ENCODE measurements around the gene C10orf120. TPM values are rescaled to one million over a fixed set of nuclear protein-coding genes. Genes with fewer than 3 reads are reported as not detected.

The C10orf120 gene
- total RNA-seq, 4 donors from 2014 or later, result not detected

DNA sequence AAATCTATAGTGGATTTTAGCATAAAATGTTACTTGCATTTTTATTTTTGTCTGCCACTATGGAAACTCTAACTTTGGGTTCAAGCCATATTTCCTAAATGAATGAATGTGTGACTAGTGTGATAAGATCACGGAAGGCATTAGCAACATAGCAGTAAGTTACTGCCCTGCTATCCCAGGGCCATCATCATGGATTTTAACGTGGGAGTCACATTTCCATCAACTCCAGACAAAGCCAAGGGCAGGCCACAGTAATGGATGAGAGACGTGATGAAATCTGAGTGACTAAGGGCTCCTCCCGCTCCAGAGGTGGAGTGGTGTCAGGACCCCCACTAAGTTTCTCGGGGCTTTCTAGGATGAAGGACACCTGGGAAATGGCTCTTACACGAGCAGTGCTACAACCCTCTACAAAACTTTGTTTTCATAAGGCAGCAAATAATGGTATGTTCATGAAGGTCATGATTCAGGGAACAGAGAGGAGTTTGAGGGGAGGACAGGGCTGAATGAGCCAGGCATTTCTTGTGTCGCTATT, 34.3 kb downstream of the C10orf120 start:
- Histone ChIP-seq H3K36me3 (no peaks in the 10 kb centered on the region), H3K9me3 (no peaks in the 10 kb centered on the region), H3K4me3 (no peak overlapping the region), H3K4me1 (no peaks in the 10 kb centered on the region), H3K27me3 (no peaks in the 10 kb centered on the region), H3K27ac (no peak overlapping the region)
- DNase-seq (ENCODE audit: low spot score in 2 of 2), result no peak
- WGBS, 2 donors, result 59 to 75% methylated on average over 7 of the region's 7 CpGs
- TF ChIP-seq POLR2A (IDR thresholded peaks at IDR 0.05) (no peak), EP300 (IDR thresholded peaks at IDR 0.05) (no peak)
- TF ChIP-seq, protein P1, sequence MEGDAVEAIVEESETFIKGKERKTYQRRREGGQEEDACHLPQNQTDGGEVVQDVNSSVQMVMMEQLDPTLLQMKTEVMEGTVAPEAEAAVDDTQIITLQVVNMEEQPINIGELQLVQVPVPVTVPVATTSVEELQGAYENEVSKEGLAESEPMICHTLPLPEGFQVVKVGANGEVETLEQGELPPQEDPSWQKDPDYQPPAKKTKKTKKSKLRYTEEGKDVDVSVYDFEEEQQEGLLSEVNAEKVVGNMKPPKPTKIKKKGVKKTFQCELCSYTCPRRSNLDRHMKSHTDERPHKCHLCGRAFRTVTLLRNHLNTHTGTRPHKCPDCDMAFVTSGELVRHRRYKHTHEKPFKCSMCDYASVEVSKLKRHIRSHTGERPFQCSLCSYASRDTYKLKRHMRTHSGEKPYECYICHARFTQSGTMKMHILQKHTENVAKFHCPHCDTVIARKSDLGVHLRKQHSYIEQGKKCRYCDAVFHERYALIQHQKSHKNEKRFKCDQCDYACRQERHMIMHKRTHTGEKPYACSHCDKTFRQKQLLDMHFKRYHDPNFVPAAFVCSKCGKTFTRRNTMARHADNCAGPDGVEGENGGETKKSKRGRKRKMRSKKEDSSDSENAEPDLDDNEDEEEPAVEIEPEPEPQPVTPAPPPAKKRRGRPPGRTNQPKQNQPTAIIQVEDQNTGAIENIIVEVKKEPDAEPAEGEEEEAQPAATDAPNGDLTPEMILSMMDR (IDR thresholded peaks at IDR 0.05), result no peak

DNA sequence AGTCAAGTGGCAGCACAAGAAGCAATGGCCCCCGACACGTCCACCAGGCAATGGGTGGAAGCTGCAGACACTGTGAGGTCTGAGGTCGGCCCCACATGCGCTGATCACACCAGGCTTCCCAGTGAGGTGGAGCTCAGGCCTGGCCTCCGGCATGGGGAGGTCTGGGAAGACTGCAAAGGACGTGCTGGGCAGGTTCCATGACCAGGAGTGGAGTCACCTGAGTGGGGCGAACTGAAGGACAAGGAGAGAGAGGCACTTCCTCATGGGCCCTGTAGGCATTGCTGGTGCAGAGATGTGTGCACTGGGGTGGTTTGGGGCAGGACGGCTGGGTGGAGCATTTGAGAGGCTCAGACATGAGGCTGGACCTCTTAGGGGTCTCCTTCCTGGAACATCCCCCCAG, 35.1 kb downstream of the C10orf120 start:
- H3K36me3 ChIP-seq, result no peaks in the 10 kb centered on the region
- 78 to 86% methylated on average over 7 to 8 of the region's 8 CpGs for WGBS, 2 donors
- H3K27me3 ChIP-seq, result no peaks in the 10 kb centered on the region
- H3K4me1 ChIP-seq, result no peaks in the 10 kb centered on the region
- TF ChIP-seq POLR2A (IDR thresholded peaks at IDR 0.05), result no peak
- TF ChIP-seq, protein P1 (IDR thresholded peaks at IDR 0.05), result no peak
- TF ChIP-seq EP300 (IDR thresholded peaks at IDR 0.05), result no peak
- no peak overlapping the region for H3K27ac ChIP-seq
- H3K4me3 ChIP-seq, result no peak overlapping the region
- no peak for DNase-seq (ENCODE audit: low spot score in 2 of 2)
- no peaks in the 10 kb centered on the region for H3K9me3 ChIP-seq

GRCh38 chr10:122663516-122664130, 36.0 kb downstream of the C10orf120 start:
- TF ChIP-seq, protein P1 (IDR thresholded peaks at IDR 0.05), result no peak
- WGBS, 2 donors, result 75 to 76% methylated on average over 5 of the region's 5 CpGs
- Histone ChIP-seq H3K4me1 (no peaks in the 10 kb centered on the region), H3K36me3 (no peaks in the 10 kb centered on the region), H3K4me3 (no peak overlapping the region), H3K9me3 (no peaks in the 10 kb centered on the region), H3K27ac (no peak overlapping the region), H3K27me3 (no peaks in the 10 kb centered on the region)
- DNase-seq (ENCODE audit: low spot score in 2 of 2), result no peak

GRCh38 chr10:122662231-122662630, 37.4 kb downstream of the C10orf120 start:
- Histone ChIP-seq H3K27me3 (no peaks in the 10 kb centered on the region), H3K36me3 (no peaks in the 10 kb centered on the region), H3K9me3 (no peaks in the 10 kb centered on the region), H3K4me1 (no peaks in the 10 kb centered on the region), H3K27ac (no peak overlapping the region), H3K4me3 (no peak overlapping the region)
- no peak for DNase-seq (ENCODE audit: low spot score in 2 of 2)
- WGBS, 2 donors, result 75 to 77% methylated on average over 6 of the region's 6 CpGs
- TF ChIP-seq POLR2A (IDR thresholded peaks at IDR 0.05) (no peak), EP300 (IDR thresholded peaks at IDR 0.05) (no peak)
- TF ChIP-seq, protein P1 (IDR thresholded peaks at IDR 0.05), result no peak

GRCh38 chr10:122660696-122661095, 39.0 kb downstream of the C10orf120 start:
- H3K27ac ChIP-seq, result no peak overlapping the region
- no peaks in the 10 kb centered on the region for H3K36me3 ChIP-seq
- 83 to 85% methylated on average over 6 of the region's 6 CpGs for WGBS, 2 donors
- DNase-seq (ENCODE audit: low spot score in 2 of 2), result no peak
- H3K4me1 ChIP-seq, result no peaks in the 10 kb centered on the region
- TF ChIP-seq POLR2A (IDR thresholded peaks at IDR 0.05), result no peak
- TF ChIP-seq, protein P1 (IDR thresholded peaks at IDR 0.05), result no peak
- TF ChIP-seq EP300 (IDR thresholded peaks at IDR 0.05), result no peak
- H3K4me3 ChIP-seq, result no peak overlapping the region
- H3K9me3 ChIP-seq, result no peaks in the 10 kb centered on the region
- H3K27me3 ChIP-seq, result no peaks in the 10 kb centered on the region

Data from tibial nerve (tissue), 4 donors.